Neural progenitor cell (in vitro differentiated cells): ENCODE data around the gene BACH1.

ENCODE experiments used
- CTCF ChIP-seq: fragments of 200-600 bp; sonication (generic); IDR thresholded peaks from 2 replicates; pipeline ENCODE4 v1.5.1; 2017; ENCODE audit warnings: antibody characterized with exemption, mild to moderate bottlenecking
- EZH2 ChIP-seq: fragments of 200-600 bp; sonication (generic); IDR thresholded peaks from 2 replicates; pipeline ENCODE4 v1.6.1; 2017; ENCODE audit warnings: antibody characterized with exemption, mild to moderate bottlenecking, moderate library complexity
- EZH2phosphoT487 ChIP-seq: fragments of 200-600 bp; sonication (generic); IDR thresholded peaks from 2 replicates; pipeline ENCODE4 v1.6.1; 2017; ENCODE audit warnings: antibody characterized with exemption

GRCh38 chr21:29374481-29374880 lies 75.8 kb downstream of the BACH1 start:
- no peak for TF ChIP-seq CTCF
- TF ChIP-seq EZH2, result no peak
- TF ChIP-seq EZH2phosphoT487, result no peak
